ENCODE data around the gene RIPPLY3.

DNA sequence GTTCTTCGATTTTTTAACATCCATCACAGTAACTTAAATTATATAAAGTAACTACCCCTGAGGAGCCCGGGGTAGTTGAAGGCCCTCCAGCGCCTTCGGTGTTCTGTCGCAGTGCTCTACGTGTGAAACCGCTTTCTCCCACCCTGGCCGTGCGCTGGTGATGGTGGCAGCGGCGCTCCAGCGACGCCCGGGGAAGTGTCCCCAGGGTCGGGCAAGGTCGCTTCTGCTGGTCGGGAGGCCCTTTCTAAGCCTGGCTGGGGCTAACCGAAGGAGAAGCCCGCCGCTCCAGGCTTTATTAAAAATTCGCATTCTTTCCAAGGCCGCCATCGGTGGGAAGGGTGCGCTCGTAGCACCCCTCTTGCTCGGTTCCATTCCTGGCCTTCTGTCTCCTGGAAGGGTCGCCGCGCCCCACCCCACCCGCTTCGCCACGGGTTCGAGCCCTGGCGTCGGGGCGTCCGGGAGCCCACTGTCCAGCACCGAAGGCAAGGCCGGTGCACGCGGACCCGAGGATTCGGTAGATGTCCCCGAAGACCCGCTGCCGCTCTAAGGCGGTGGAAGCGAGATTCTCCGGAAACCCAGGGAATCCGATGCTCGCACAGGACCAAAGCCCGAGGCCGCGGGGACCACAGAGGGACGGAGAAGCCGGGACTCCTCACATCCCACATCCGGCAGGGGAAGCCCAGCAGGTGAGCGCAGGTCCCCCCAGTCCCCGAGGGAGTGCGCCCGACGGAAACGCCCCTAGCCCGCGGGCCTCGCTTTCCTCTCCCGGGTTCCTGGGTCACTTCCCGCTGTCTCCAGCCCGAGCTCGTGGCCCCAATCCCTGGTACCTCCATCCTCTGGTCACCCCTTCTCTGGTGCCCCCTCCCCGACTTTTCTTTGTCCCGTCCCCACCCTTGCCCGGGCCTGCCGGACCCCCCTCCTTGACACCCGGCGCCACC is 685 bp upstream of the RIPPLY3 start:
- TF ChIP-seq, protein P1, sequence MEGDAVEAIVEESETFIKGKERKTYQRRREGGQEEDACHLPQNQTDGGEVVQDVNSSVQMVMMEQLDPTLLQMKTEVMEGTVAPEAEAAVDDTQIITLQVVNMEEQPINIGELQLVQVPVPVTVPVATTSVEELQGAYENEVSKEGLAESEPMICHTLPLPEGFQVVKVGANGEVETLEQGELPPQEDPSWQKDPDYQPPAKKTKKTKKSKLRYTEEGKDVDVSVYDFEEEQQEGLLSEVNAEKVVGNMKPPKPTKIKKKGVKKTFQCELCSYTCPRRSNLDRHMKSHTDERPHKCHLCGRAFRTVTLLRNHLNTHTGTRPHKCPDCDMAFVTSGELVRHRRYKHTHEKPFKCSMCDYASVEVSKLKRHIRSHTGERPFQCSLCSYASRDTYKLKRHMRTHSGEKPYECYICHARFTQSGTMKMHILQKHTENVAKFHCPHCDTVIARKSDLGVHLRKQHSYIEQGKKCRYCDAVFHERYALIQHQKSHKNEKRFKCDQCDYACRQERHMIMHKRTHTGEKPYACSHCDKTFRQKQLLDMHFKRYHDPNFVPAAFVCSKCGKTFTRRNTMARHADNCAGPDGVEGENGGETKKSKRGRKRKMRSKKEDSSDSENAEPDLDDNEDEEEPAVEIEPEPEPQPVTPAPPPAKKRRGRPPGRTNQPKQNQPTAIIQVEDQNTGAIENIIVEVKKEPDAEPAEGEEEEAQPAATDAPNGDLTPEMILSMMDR (IDR thresholded peaks at IDR 0.05), result no peak
- no peak for TF ChIP-seq POLR2A (IDR thresholded peaks at IDR 0.05)
